Mesothelial cell of epicardium (in vitro differentiated cells): Measurements from ENCODE around the gene ACKR4. TPM values are rescaled to one million over a fixed set of nuclear protein-coding genes. Genes with fewer than 3 reads are reported as not detected.
A peak's percentile ranks its signal among the peaks of the same experiment; 100 is the strongest.
"Not testable (repeated sequence)": the region's sequence is repeated elsewhere in the genome, so short reads cannot be mapped to it uniquely, and the experiment has no call there.

Experiments
- DNase-seq, 2 experiments: peaks; one replicate each; pipeline ENCODE4 v3.0.0; 2021; ENCODE audit warnings: low spot score in 2 of 2; ENCODE audit not compliant: unreplicated experiment in 2 of 2
- H3K27ac Mint-ChIP-seq: 2 replicates; pipeline ENCODE4 v1.8.0; 2021; ENCODE audit warnings: mixed read lengths
- H3K27me3 Mint-ChIP-seq: 2 replicates; pipeline ENCODE4 v1.8.0; 2021; ENCODE audit warnings: low read depth, mixed read lengths
- H3K36me3 Mint-ChIP-seq: 2 replicates; pipeline ENCODE4 v1.8.0; 2021; ENCODE audit warnings: mixed read lengths
- H3K4me1 Mint-ChIP-seq: 2 replicates; pipeline ENCODE4 v1.8.0; 2021; ENCODE audit warnings: mixed read lengths
- H3K4me3 Mint-ChIP-seq: 2 replicates; pipeline ENCODE4 v1.8.0; 2021; ENCODE audit warnings: mild to moderate bottlenecking, moderate library complexity, mixed read lengths
- H3K9me3 Mint-ChIP-seq: 2 replicates; pipeline ENCODE4 v1.8.0; 2021; ENCODE audit warnings: mixed read lengths
- total RNA-seq: library from RNA; stranded (reverse); gene quantifications from 3 replicates; pipeline ENCODE4 v1.2.1, GENCODE V29; 2021
- TF ChIP-seq, protein P1 (sequence below): fragments of 200-600 bp; sonication (generic); IDR thresholded peaks from one replicate; pipeline ENCODE4 v1.5.0; 2021; ENCODE audit warnings: antibody characterized with exemption; ENCODE audit not compliant: unreplicated experiment

ACKR4 gene
- total RNA-seq, 1 donor from 2014 or later = 0.13 TPM

DNA sequence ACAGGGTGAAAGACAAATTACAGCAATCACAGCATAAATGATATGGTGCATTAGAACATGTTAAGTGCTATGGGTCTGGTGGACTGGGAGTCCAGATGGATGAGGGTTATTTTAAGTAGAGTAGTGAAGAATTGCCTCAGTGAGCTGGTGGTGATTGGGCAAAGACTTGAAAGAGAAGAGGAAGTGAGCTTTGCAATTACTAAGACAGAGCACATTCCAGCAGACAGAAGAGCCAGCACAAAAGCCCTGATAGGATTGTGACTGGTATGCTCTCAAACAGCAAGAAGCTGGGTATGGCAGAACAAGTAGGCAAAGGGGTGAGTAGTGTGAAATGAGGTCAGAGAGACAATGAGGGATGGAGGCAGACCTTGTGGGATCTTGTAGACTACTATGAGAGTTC lies 2.1 kb upstream of the ACKR4 start:
- Mint-ChIP-seq H3K4me3 (no peak overlapping the region), H3K27ac (no peak overlapping the region), H3K9me3 (peaks cover under 1% of the 10 kb centered on the region), H3K36me3 (peaks cover 17% of the 10 kb centered on the region), H3K27me3 (no peaks in the 10 kb centered on the region), H3K4me1 (peaks cover 13% of the 10 kb centered on the region)
- no peak for DNase-seq
- TF ChIP-seq, protein P1, sequence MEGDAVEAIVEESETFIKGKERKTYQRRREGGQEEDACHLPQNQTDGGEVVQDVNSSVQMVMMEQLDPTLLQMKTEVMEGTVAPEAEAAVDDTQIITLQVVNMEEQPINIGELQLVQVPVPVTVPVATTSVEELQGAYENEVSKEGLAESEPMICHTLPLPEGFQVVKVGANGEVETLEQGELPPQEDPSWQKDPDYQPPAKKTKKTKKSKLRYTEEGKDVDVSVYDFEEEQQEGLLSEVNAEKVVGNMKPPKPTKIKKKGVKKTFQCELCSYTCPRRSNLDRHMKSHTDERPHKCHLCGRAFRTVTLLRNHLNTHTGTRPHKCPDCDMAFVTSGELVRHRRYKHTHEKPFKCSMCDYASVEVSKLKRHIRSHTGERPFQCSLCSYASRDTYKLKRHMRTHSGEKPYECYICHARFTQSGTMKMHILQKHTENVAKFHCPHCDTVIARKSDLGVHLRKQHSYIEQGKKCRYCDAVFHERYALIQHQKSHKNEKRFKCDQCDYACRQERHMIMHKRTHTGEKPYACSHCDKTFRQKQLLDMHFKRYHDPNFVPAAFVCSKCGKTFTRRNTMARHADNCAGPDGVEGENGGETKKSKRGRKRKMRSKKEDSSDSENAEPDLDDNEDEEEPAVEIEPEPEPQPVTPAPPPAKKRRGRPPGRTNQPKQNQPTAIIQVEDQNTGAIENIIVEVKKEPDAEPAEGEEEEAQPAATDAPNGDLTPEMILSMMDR = no peak

DNA sequence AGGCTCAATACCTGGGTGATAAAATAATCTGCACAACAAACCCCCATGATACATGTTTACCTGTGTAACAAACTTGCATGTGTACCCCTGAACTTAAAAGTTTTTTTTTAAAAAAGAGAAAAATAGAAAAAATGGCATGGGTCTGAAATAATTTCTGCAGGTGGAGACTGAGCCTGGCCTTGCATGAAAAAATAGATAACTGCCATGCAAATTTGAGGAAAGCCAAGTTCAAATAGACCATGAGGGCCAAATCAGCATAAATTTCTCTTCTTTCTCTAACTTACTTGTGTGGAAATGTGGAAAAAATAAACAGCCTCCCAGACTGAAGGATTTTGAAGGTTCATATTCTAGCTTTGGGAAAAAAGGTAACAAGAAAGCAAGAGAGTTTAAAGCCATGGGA lies 744 bp upstream of the ACKR4 start:
- DNase-seq = no peak
- TF ChIP-seq, protein P1 = no peak
- H3K36me3 Mint-ChIP-seq = peaks cover 11% of the 10 kb centered on the region
- H3K9me3 Mint-ChIP-seq = no peaks in the 10 kb centered on the region
- peaks cover 13% of the 10 kb centered on the region for H3K4me1 Mint-ChIP-seq
- H3K27me3 Mint-ChIP-seq = no peaks in the 10 kb centered on the region
- no peak overlapping the region for H3K27ac Mint-ChIP-seq
- no peak overlapping the region for H3K4me3 Mint-ChIP-seq

DNA sequence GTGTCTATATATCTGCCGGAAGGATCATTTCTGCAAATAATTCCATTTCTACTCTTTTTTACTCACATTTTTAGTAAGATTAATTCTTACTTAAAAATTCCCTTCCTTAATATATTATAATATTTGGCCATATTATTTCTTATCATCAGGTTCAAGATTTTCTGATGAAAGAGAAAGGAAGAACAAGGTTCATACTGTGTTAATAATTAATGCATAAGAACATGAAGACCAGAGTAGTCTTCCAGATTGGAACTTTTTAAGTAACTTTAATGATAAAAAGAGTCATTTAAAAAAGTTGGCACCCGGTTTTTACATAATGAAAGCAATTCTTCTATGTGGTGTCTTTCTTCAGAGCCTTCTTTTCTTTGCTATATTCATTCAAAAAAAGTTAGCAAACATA lies 590 bp downstream of the ACKR4 start:
- Mint-ChIP-seq H3K9me3 (no peaks in the 10 kb centered on the region), H3K36me3 (peaks cover 11% of the 10 kb centered on the region), H3K27me3 (no peaks in the 10 kb centered on the region), H3K27ac (no peak overlapping the region), H3K4me3 (no peak overlapping the region), H3K4me1 (peaks cover 13% of the 10 kb centered on the region)
- no peak for DNase-seq
- TF ChIP-seq, protein P1 = no peak

DNA sequence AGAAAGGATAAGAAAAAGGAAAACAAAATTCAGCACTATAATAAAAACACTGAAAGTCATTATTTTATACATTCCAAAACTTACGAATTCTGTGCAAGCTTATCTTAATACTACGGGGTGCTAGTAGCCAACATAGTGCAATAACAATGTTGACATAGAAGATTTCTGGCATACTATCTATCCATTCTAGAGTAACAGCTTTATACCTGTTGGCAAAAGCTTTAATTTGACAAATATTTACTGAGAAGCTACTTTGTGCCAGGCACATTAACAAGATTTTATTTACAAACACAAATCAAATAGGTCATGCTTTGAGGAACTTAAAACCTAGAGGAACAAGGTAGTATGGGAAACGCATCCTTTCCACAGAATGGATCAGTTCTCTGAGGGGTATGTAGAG lies 1.1 kb downstream of the ACKR4 start:
- Mint-ChIP-seq H3K27me3 (no peaks in the 10 kb centered on the region), H3K4me3 (no peak overlapping the region), H3K36me3 (peaks cover 11% of the 10 kb centered on the region), H3K9me3 (no peaks in the 10 kb centered on the region), H3K4me1 (peaks cover 13% of the 10 kb centered on the region), H3K27ac (no peak overlapping the region)
- TF ChIP-seq, protein P1 = no peak
- no peak for DNase-seq

DNA sequence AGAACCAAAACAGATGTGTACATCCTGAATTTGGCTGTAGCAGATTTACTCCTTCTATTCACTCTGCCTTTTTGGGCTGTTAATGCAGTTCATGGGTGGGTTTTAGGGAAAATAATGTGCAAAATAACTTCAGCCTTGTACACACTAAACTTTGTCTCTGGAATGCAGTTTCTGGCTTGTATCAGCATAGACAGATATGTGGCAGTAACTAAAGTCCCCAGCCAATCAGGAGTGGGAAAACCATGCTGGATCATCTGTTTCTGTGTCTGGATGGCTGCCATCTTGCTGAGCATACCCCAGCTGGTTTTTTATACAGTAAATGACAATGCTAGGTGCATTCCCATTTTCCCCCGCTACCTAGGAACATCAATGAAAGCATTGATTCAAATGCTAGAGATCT lies 3.5 kb downstream of the ACKR4 start:
- H3K27ac Mint-ChIP-seq, H3K4me3 Mint-ChIP-seq, H3K27me3 Mint-ChIP-seq, H3K9me3 Mint-ChIP-seq, DNase-seq, H3K4me1 Mint-ChIP-seq: not testable (repeated sequence)
- H3K36me3 Mint-ChIP-seq = peaks cover 11% of the 10 kb centered on the region

DNA sequence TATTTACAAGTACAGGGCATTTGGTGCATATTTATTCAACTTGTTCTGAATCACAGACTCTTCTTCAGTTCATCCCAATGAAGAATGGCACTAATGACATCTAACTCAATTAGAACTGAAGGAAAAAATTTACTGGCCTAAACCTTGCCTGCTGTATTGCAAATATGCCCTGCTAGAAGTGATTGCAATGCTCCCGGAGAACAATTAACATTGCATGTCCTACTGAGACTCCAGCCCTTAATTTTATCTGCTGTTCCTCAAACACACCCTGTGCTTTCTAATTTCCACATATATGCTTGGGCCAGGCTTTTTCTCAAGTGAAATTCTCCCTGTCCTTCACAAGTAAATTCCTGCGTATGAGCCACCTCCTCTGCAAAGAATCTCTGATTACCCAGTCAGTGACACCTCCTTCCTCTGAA lies 8.3 kb downstream of the ACKR4 start:
- DNase-seq = no peak
- TF ChIP-seq, protein P1 = no peak
- Mint-ChIP-seq H3K4me1 (peaks cover 17% of the 10 kb centered on the region), H3K36me3 (peaks cover 35% of the 10 kb centered on the region), H3K4me3 (no peak overlapping the region), H3K27ac (peak overlapping the region; percentile 21), H3K27me3 (no peaks in the 10 kb centered on the region), H3K9me3 (peaks cover 27% of the 10 kb centered on the region)
